ENCODE measurements around the gene OR52E4.

Gene OR52E4

GRCh38 chr11:5880329-5880728, at the start of gene OR52E4:
Gene OR52E4, plus strand, starts transcription at chr11:5880629. Its CDS starts 3,664 bp downstream, at chr11:5884293.
- no peaks in the 10 kb centered on the region for H3K36me3 Mint-ChIP-seq (ENCODE audit: low read depth)
- H3K4me3 Mint-ChIP-seq = no peak within 1 kb of the TSS
- H3K27me3 Mint-ChIP-seq (ENCODE audit: low read depth, poor library complexity) = peaks cover 10% of the 10 kb centered on the region
- TF ChIP-seq CTCF (IDR thresholded peaks at IDR 0.05) = no peak
- no peak within 1 kb of the TSS for H3K27ac Mint-ChIP-seq
- DNase-seq = no peak
- H3K9me3 Mint-ChIP-seq = no peaks in the 10 kb centered on the region
- H3K4me1 Mint-ChIP-seq = no peaks in the 10 kb centered on the region

- H3K36me3 Mint-ChIP-seq (ENCODE audit: low read depth) = no peaks in the 10 kb centered on the region
- H3K4me3 Mint-ChIP-seq = no peak overlapping the region
- no peaks in the 10 kb centered on the region for H3K4me1 Mint-ChIP-seq
Observed at GRCh38 chr11:5831196-5831829, 49.1 kb upstream of the OR52E4 start.

GRCh38 chr11:5833446-5833845, 47.0 kb upstream of the OR52E4 start:
- H3K4me1 Mint-ChIP-seq = no peaks in the 10 kb centered on the region
- H3K9me3 Mint-ChIP-seq = no peaks in the 10 kb centered on the region
- no peaks in the 10 kb centered on the region for H3K36me3 Mint-ChIP-seq (ENCODE audit: low read depth)
- TF ChIP-seq CTCF (IDR thresholded peaks at IDR 0.05) = no peak
- DNase-seq = no peak
- H3K27me3 Mint-ChIP-seq (ENCODE audit: low read depth, poor library complexity) = peaks cover 15% of the 10 kb centered on the region
- no peak overlapping the region for H3K4me3 Mint-ChIP-seq
- H3K27ac Mint-ChIP-seq = no peak overlapping the region

More at GRCh38 chr11:5831196-5831829, 49.1 kb upstream of the OR52E4 start:
- DNase-seq = peak; percentile 3
- Mint-ChIP-seq H3K27ac (no peak overlapping the region), H3K27me3 (ENCODE audit: low read depth, poor library complexity) (peaks cover 5% of the 10 kb centered on the region), H3K9me3 (no peaks in the 10 kb centered on the region)
- TF ChIP-seq CTCF (IDR thresholded peaks at IDR 0.05) = no peak

GRCh38 chr11:5837695-5838094, 42.7 kb upstream of the OR52E4 start:
- Mint-ChIP-seq H3K4me1 (no peaks in the 10 kb centered on the region), H3K27ac (no peak overlapping the region), H3K4me3 (no peak overlapping the region), H3K9me3 (no peaks in the 10 kb centered on the region), H3K36me3 (ENCODE audit: low read depth) (no peaks in the 10 kb centered on the region), H3K27me3 (ENCODE audit: low read depth, poor library complexity) (peaks cover 17% of the 10 kb centered on the region)
- DNase-seq = no peak
- no peak for TF ChIP-seq CTCF (IDR thresholded peaks at IDR 0.05)

GRCh38 chr11:5841797-5842196, 38.6 kb upstream of the OR52E4 start, which contains the start of gene OR52E6:
Gene OR52E6, minus strand, starts transcription at chr11:5841897. Its CDS starts 0 bp downstream, at chr11:5841897.
- H3K9me3 Mint-ChIP-seq = no peaks in the 10 kb centered on the region
- no peak for TF ChIP-seq CTCF (IDR thresholded peaks at IDR 0.05)
- H3K36me3 Mint-ChIP-seq (ENCODE audit: low read depth) = no peaks in the 10 kb centered on the region
- DNase-seq = no peak
- no peak within 1 kb of the TSS for H3K4me3 Mint-ChIP-seq
- H3K4me1 Mint-ChIP-seq = no peaks in the 10 kb centered on the region
- no peak within 1 kb of the TSS for H3K27ac Mint-ChIP-seq
- peaks cover 13% of the 10 kb centered on the region for H3K27me3 Mint-ChIP-seq (ENCODE audit: low read depth, poor library complexity)

- Mint-ChIP-seq H3K4me3 (no peak overlapping the region), H3K9me3 (no peaks in the 10 kb centered on the region), H3K27me3 (ENCODE audit: low read depth, poor library complexity) (no peaks in the 10 kb centered on the region), H3K36me3 (ENCODE audit: low read depth) (no peaks in the 10 kb centered on the region), H3K4me1 (no peaks in the 10 kb centered on the region), H3K27ac (no peak overlapping the region)
- TF ChIP-seq CTCF (IDR thresholded peaks at IDR 0.05) = no peak
- no peak for DNase-seq
Observed at GRCh38 chr11:5846701-5847100, 33.7 kb upstream of the OR52E4 start.

All from nephron progenitor cell (in vitro differentiated cells).